GM11168 (cell line): ENCODE measurements around the gene SLC38A1.

Source experiments
- in situ Hi-C: fragments of 300-500 bp; cut with MboI; formaldehyde crosslinking; loops from one replicate; pipeline ENCODE4 v1.12.0; 2022; ENCODE audit warnings: low sequenced_read_pairs; ENCODE audit not compliant: unreplicated experiment

The SLC38A1 gene

GRCh38 chr12:46177837-46178608 is 90.8 kb downstream of the SLC38A1 start:
- in situ Hi-C loops: no loop called here

- in situ Hi-C loops: no loop called here
Observed at GRCh38 chr12:46177025-46177424, 91.8 kb downstream of the SLC38A1 start.

DNA sequence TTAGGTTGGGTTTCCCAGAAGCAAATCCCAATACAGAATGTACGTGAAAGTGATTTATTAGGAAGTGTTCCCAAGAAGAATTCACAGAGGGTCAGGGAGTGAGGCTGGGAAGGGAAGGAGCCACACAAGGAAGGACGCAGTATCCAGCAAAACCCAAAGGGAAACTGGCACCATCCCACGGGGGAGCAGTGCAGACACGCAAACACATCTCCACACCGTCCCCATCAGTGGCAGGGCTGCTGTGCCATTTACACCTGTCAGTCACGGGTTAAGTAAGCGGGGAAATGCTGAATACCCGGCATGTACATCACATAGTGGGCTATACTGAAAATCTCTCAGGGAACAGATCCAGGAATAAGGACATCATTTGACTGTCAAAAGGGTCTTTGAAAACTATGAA is 93.9 kb downstream of the SLC38A1 start:
- in situ Hi-C loops: loop anchor here (25.0 kb wide), 1 partner anchor 837 kb away; no protein-coding TSS in a partner anchor

DNA sequence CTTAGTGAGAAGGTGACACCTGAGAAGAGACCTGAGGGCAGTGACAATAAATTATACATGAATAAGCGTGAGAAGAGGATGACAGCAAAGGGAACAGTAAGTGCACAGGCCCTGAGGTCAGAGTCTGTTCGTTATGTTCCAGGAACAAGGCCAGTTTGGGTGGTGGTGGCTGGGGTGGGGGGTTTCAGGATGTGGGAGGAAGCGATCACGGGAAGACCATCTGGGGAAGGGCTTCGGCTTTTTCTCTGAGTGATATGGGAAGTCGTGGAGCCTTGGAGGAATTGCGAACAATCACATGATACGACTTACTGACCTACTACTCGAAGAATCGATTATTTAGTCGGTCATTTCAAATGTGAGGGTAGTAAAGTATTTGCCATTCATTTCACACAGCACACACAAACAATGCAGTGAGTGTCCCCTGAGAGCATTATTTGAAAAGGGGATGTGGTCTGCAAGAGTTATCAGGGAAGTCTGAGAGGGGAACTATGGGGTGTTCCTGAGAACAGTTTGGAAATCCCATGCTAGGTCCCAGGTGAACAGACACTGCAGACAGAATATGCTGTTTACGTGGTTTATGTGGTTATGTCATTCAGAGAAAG is 94.7 kb downstream of the SLC38A1 start:
- in situ Hi-C loops: loop anchor here (25.0 kb wide), 1 partner anchor 838 kb away; no protein-coding TSS in a partner anchor

GRCh38 chr12:46168426-46168825 is 100.4 kb downstream of the SLC38A1 start:
- in situ Hi-C loops: loop anchor here (25.0 kb wide), 1 partner anchor 844 kb away; no protein-coding TSS in a partner anchor

- in situ Hi-C loops: loop anchor here (25.0 kb wide), 1 partner anchor 845 kb away; no protein-coding TSS in a partner anchor
Observed at GRCh38 chr12:46167412-46167811, 101.4 kb downstream of the SLC38A1 start.

- in situ Hi-C loops: loop anchor here (25.0 kb wide), 1 partner anchor 847 kb away; no protein-coding TSS in a partner anchor
Observed at GRCh38 chr12:46165191-46165590, 103.7 kb downstream of the SLC38A1 start.

- in situ Hi-C loops: loop anchor here (25.0 kb wide), 1 partner anchor 848 kb away; no protein-coding TSS in a partner anchor
Observed at GRCh38 chr12:46164186-46164761, 104.6 kb downstream of the SLC38A1 start.

DNA sequence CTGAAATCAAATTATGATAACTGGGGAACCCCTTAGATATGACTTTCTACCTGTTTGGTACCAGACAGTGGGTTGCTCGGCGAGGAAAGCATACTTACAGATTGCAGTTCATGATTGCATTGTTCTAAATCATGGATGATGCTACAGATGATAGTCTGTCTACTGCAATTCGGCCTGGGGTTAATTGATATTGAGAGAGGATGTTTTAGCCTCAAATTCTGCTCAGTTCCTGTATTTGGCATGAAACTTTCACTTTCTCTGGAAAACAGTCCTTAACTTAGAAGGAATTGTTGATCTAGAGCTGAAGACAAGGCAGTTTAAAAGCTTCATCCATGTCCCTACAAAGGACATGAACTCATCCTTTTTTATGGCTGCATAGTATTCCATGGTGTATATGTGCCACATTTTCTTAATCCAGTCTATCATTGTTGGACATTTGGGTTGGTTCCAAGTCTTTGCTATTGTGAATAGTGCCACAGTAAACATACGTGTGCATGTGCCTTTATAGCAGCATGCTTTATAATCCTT is 106.2 kb downstream of the SLC38A1 start:
- in situ Hi-C loops: loop anchor here (25.0 kb wide), 1 partner anchor 850 kb away; no protein-coding TSS in a partner anchor

DNA sequence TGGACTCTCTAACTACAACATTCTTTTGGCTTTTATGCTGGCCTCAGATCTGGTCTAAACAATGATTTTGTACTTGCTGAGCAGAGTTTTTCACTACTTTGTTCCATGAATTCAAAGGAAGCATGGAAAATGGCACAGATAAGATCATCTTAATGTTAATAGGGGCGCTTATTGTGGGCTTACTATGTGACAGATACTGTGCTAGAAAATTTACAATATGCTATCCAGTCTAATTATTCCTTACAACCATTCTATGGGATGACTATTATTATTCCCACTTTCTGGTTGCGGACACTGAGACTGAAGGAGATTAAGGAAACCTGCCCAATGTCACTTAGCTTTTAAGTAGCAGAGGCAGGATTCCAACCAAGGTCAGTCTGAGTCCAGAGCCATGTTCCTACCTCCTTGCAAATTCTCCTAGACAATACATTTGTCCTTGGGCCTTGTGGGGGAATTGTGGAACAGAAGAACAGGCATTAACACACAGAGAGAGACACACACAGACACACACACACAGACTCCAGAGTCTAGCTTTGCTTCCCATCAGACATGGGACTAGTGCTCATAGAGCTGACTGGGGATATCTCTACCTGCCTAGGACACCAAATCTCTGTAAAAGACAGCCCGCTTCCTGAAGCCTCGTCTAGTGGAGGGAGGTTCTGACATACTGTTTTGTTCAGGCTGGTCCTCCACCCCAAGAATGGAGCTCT is 107.7 kb downstream of the SLC38A1 start:
- in situ Hi-C loops: loop anchor here (25.0 kb wide), 1 partner anchor 851 kb away; no protein-coding TSS in a partner anchor

DNA sequence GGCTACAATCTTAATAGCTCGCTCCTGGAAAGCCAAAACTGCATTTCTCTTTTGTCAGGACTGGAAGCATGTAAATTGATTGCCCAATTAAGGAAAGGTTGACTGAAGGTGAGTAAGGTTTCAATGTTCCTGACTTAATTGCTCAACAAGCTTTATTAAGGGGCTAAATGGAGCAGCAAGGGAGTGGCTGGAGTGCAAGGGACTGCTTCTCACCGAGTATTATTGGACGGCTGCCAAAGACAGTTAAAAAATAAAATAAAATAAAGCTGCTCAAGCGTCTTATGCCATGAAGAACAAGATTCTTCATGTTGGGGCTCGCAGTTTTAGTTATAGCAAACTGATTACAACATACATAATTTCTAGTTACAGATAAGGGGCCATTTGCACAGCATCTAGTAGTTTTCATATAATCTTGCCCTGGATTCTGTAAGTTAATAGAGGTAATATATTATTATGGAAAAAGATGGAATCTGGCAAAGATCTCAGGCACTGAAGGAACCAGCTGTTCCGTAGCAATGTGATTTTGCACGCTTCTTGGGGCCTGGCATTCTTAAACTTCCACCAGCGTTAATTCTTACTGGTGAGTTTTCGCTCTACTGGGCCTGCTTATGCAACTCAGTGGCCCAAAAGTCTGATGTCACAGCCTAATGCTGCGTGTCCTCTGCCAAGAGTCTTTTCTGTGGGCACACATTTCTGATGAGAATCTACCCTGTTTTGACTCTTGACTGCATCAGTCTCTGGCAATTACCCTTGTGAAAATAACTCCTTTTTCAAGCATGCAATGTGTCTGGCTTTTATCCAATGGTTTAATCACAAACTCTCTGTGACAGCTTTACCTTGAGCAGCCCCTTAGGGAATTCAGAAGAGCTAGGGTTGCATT is 108.5 kb downstream of the SLC38A1 start:
- in situ Hi-C loops: loop anchor here (25.0 kb wide), 1 partner anchor 852 kb away; no protein-coding TSS in a partner anchor

- in situ Hi-C loops: loop anchor here (10.0 to 25.0 kb wide), 2 partner anchors 505 to 853 kb away; no protein-coding TSS in a partner anchor
Observed at GRCh38 chr12:46159309-46159901, 109.4 kb downstream of the SLC38A1 start.

DNA sequence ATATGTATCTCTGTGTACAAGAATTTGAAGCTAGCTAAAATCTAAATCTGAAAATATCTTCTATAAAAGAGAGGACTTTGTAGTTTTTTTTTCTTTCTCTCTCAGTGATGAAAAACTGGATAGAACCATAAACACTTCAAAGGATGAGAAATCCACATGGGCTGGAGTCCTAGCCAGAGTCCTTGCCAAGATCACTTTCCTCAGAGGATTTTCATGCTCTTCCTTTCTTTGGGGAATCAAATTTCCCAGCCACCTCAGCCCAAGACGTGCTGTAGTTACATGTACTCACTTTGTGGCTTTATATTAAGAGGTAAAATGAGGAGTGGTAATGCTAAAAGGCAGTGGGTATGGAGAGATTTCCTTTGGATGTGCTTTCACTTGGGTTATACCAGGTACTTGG is 110.3 kb downstream of the SLC38A1 start:
- in situ Hi-C loops: loop anchor here (10.0 to 25.0 kb wide), 2 partner anchors 506 to 854 kb away; no protein-coding TSS in a partner anchor

GRCh38 chr12:46154221-46154985 is 114.4 kb downstream of the SLC38A1 start:
- in situ Hi-C loops: loop anchor here (10.0 to 25.0 kb wide), 2 partner anchors 510 to 858 kb away; no protein-coding TSS in a partner anchor

DNA sequence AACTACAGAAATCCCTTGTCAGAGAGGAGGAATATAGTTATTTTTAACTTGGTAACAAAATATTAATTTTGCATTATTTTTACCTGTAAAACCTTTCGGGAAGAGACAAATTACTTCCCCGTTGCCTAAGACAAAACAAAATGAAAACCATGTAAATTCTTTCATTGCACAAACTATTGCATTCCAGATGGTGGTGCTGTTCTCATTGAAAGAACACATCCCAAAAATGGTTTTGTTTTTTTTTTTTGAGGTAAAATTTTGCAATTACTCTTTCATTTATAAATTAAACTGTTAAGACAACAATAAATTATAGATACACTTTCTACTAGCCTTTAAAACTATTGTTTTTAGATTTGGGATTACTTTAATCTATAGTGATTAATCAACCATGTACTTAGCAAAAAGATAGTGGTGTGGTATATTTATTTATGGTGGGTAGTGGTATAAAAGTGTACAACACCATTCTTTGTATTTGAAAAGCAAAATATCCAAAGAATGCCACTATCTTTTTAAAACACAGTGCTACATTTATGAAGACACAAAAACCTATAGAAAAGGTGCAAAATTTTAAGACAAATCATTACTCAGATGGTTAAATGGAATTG is 115.5 kb downstream of the SLC38A1 start:
- in situ Hi-C loops: loop anchor here (10.0 to 25.0 kb wide), 2 partner anchors 511 to 859 kb away; no protein-coding TSS in a partner anchor

DNA sequence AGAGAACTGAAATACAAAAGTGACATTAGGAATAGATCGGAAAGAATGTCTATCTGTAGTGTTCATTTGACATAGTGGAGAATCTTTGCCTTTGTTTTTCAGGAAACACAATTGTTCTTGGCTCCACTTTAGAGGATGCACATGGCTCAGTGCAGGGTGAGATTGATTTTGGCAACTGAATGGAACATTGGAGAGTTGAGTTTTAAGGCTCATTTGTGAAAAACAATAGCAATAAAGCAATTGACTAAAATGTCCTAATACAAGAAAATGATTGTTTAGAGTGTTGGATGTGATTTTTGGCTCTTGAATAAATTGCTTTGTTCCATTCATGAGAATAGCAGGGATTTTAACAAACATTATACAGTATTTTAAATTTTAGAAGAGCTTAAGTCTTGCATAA is 116.4 kb downstream of the SLC38A1 start:
- in situ Hi-C loops: loop anchor here (10.0 to 25.0 kb wide), 2 partner anchors 512 to 860 kb away; no protein-coding TSS in a partner anchor

- in situ Hi-C loops: loop anchor here (10.0 to 25.0 kb wide), 2 partner anchors 514 to 862 kb away; no protein-coding TSS in a partner anchor
Observed at GRCh38 chr12:46150735-46151134, 118.1 kb downstream of the SLC38A1 start.
